Trophoblast cell (in vitro differentiated cells and primary cell): Measurements from ENCODE around the gene GRK2.

Source experiments
- DNase-seq, 2 donors: peaks; one replicate each; pipeline ENCODE4 v3.0.0-alpha.2; 2016
- H2AFZ ChIP-seq: 2 replicates; pipeline ENCODE4 v1.6.1; 2013; ENCODE audit warnings: low read length, moderate library complexity, mild to moderate bottlenecking; ENCODE audit not compliant: insufficient read depth, poor library complexity
- H2AK5ac ChIP-seq: 2 replicates; pipeline ENCODE4 v1.6.1; 2013; ENCODE audit warnings: mild to moderate bottlenecking, low read length
- H2BK120ac ChIP-seq: 2 replicates; pipeline ENCODE4 v1.6.1; 2013; ENCODE audit warnings: low read length, mild to moderate bottlenecking, moderate library complexity; ENCODE audit not compliant: insufficient read depth, poor library complexity
- H2BK12ac ChIP-seq: 2 replicates; pipeline ENCODE4 v1.6.1; 2013; ENCODE audit warnings: mild to moderate bottlenecking, low read length, moderate library complexity
- H2BK5ac ChIP-seq: 2 replicates; pipeline ENCODE4 v1.6.1; 2013; ENCODE audit warnings: low read length, low read depth, moderate library complexity, mild to moderate bottlenecking; ENCODE audit not compliant: poor library complexity
- H3K14ac ChIP-seq: 2 replicates; pipeline ENCODE4 v1.6.1; 2013; ENCODE audit warnings: mild to moderate bottlenecking, low read length
- H3K18ac ChIP-seq: 2 replicates; pipeline ENCODE4 v1.6.1; 2013; ENCODE audit warnings: mild to moderate bottlenecking, low read length
- H3K23ac ChIP-seq: 2 replicates; pipeline ENCODE4 v1.6.1; 2013; ENCODE audit warnings: low read length
- H3K27ac ChIP-seq: 2 replicates; pipeline ENCODE4 v1.5.1; 2013; ENCODE audit warnings: low read depth, mild to moderate bottlenecking, inconsistent platforms, low read length, moderate library complexity
- H3K27me3 ChIP-seq: 2 replicates; pipeline ENCODE4 v1.6.1; 2013; ENCODE audit warnings: inconsistent platforms, mild to moderate bottlenecking, low read length, moderate library complexity; ENCODE audit not compliant: insufficient read depth
- H3K36me3 ChIP-seq, 2 experiments: 1 replicate in 1 of 2; 2 replicates in 1 of 2; pipeline ENCODE4 v1.6.1; 2013; ENCODE audit warnings: low read length in 2 of 2, mild to moderate bottlenecking in 2 of 2, moderate library complexity in 1 of 2; ENCODE audit not compliant: insufficient read depth in 2 of 2, control insufficient read depth in 1 of 2
- H3K4ac ChIP-seq: 2 replicates; pipeline ENCODE4 v1.6.1; 2013; ENCODE audit warnings: low read depth, mild to moderate bottlenecking, low read length, moderate library complexity
- H3K4me1 ChIP-seq, 2 experiments: 1 replicate in 1 of 2; 2 replicates in 1 of 2; pipeline ENCODE4 v1.6.1; 2013; ENCODE audit warnings: low read length in 2 of 2, mild to moderate bottlenecking in 2 of 2, moderate library complexity in 1 of 2; ENCODE audit not compliant: insufficient read depth in 2 of 2, control insufficient read depth in 1 of 2
- H3K4me2 ChIP-seq: 2 replicates; pipeline ENCODE4 v1.6.1; 2013; ENCODE audit warnings: inconsistent platforms, mild to moderate bottlenecking, low read length, moderate library complexity
- H3K4me3 ChIP-seq: 2 replicates; pipeline ENCODE4 v1.5.1; 2013; ENCODE audit warnings: mild to moderate bottlenecking, low read depth, low read length, inconsistent platforms
- H3K79me1 ChIP-seq: one replicate; pipeline ENCODE4 v1.6.1; 2013; ENCODE audit warnings: low read length
- H3K79me2 ChIP-seq: 2 replicates; pipeline ENCODE4 v1.6.1; 2013; ENCODE audit warnings: low read length, mild to moderate bottlenecking; ENCODE audit not compliant: control insufficient read depth, insufficient read depth, poor library complexity
- H3K9ac ChIP-seq: 2 replicates; pipeline ENCODE4 v1.6.1; 2013; ENCODE audit warnings: mild to moderate bottlenecking, low read length
- H3K9me3 ChIP-seq: 2 replicates; pipeline ENCODE4 v1.6.1; 2013; ENCODE audit warnings: low read depth, mild to moderate bottlenecking, control low read depth, inconsistent platforms, low read length; ENCODE audit not compliant: insufficient read depth
- H4K12ac ChIP-seq: 2 replicates; pipeline ENCODE4 v1.6.1; 2013; ENCODE audit warnings: low read depth, mild to moderate bottlenecking, low read length, moderate library complexity
- H4K8ac ChIP-seq: 2 replicates; pipeline ENCODE4 v1.6.1; 2013; ENCODE audit warnings: low read depth, mild to moderate bottlenecking, low read length, moderate library complexity
- H4K91ac ChIP-seq: one replicate; pipeline ENCODE4 v1.6.1; 2013; ENCODE audit warnings: low read depth, mild to moderate bottlenecking, low read length, moderate library complexity
- WGBS: extraction: QIAGEN DNeasy Blood & Tissue Kit; methylation state at CpG from one replicate; pipeline ENCODE4 v1.1.7; 2013; ENCODE audit warnings: missing lambda C conversion rate; ENCODE audit not compliant: insufficient read length, insufficient coverage; ENCODE audit errors: extremely low coverage; 5-methylcytosine and 5-hydroxymethylcytosine counted together

GRK2 gene

DNA sequence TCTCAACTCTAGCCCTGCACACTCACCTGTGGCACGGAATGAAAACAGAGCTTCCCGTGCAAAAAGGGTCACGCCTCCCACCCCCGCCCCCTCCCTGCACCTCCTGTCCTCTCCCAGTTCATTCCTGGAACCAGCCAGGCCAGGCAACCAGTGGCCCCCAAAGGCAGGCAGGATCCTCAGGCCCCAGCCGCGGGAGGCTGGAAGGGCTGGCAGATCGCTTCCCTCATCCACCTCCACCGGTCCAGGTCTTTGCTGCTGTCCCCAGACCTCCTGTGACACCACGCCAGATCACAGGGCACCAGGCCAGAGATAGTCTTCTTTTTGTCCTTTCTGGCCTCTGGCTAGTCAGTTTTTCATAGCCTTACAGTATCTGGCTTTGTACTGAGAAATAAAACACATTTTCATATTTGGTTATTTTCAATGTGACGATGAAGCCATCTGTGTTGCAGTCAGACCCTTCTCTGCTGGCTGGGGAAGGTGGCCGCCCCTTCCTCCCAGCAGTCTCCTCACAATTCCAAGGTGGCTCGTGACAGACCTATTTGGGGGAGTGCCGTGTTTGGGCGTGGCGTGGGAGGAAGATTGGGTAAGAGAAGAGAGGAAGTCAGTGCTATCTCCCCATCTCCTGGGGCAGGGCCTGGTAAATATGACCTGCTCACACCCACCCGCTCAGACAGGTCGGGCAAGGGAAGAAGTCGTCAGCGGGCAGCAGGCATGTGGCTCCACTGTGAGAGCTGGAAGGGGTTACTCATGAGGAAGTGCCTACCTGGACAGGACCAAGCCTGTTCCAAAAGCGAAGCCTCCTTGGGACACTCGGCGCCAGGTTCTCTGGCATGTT lies 46.1 kb downstream of the GRK2 start:
- H3K4me3 ChIP-seq, result no peak overlapping the region
- H3K79me1 ChIP-seq, result peaks cover 9% of the 10 kb centered on the region
- no peaks in the 10 kb centered on the region for H3K9me3 ChIP-seq
- peak overlapping the region; percentile 7 for H4K8ac ChIP-seq
- H3K4me2 ChIP-seq, result peak overlapping the region; percentile 10
- DNase-seq, result peak; percentile 86 to 93
- peaks cover 4% of the 10 kb centered on the region for H3K79me2 ChIP-seq
- H4K12ac ChIP-seq, result no peak overlapping the region
- H3K4ac ChIP-seq, result no peak overlapping the region
- peaks cover 35 to 40% of the 10 kb centered on the region in 2 experiments for H3K36me3 ChIP-seq
- peaks cover 9 to 19% of the 10 kb centered on the region in 2 experiments for H3K4me1 ChIP-seq
- H3K18ac ChIP-seq, result peak overlapping the region; percentile 23
- no peak overlapping the region for H2BK120ac ChIP-seq
- H3K14ac ChIP-seq, result peak overlapping the region; percentile 20
- H2AK5ac ChIP-seq, result peak overlapping the region; percentile 39
- H2AFZ ChIP-seq, result no peak overlapping the region
- H3K27me3 ChIP-seq, result no peaks in the 10 kb centered on the region
- WGBS, result no CpG with 5 or more reads among the region's 22 CpGs
- H2BK5ac ChIP-seq, result no peak overlapping the region
- no peak overlapping the region for H3K9ac ChIP-seq
- peak overlapping the region; percentile 29 for H4K91ac ChIP-seq
- H3K27ac ChIP-seq, result peak overlapping the region; percentile 61
- H3K23ac ChIP-seq, result no peak overlapping the region
- H2BK12ac ChIP-seq, result no peak overlapping the region

DNA sequence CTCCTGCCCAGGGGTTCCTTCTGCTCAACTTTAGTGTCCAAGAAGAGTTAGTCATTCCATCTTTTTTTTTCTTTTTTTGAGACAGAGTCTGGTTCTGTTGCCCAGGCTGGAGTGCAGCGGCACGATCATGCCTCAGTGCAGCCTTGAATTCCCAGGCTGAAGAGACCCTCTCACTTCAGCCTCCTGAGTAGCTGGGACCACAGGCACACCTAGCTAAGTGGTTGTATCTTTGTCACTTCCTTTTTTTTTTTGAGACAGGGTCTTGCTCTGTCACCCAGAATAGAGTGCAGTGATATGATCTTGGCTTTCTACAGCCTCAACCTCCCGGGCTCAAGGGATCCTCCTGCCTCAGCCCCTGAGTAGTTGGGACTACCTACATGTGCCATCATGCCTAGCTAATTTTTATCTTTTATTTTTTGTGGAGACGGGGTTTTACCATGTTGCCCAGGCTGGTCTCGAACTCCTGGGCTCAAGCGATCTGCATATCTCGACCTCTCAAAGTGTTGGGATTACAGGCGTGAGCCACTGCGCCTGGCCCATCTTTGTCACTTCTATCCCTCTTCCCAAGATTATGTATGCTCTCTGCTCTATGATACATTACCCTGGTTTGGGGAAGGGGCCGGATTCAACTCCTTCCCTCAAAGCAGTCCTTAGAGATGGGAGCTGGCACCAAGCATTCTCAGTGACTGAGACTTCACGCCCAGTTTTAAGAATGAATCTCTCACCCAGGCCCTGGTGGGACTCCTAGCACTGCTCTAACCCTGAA lies 47.0 kb downstream of the GRK2 start:
- H3K4me2 ChIP-seq, result no peak overlapping the region
- H3K27ac ChIP-seq, result peak overlapping the region; percentile 61
- peaks cover 10 to 19% of the 10 kb centered on the region in 2 experiments for H3K4me1 ChIP-seq
- no CpG with 5 or more reads among the region's 11 CpGs for WGBS
- H4K8ac ChIP-seq, result no peak overlapping the region
- H3K4ac ChIP-seq, result no peak overlapping the region
- no peak overlapping the region for H2BK5ac ChIP-seq
- H2BK120ac ChIP-seq, result no peak overlapping the region
- no peaks in the 10 kb centered on the region for H3K9me3 ChIP-seq
- H2BK12ac ChIP-seq, result no peak overlapping the region
- peak overlapping the region; percentile 39 for H2AK5ac ChIP-seq
- DNase-seq, result no peak
- H3K79me1 ChIP-seq, result peaks cover 11% of the 10 kb centered on the region
- no peak overlapping the region for H3K9ac ChIP-seq
- H3K4me3 ChIP-seq, result no peak overlapping the region
- H3K36me3 ChIP-seq, result peaks cover 26 to 32% of the 10 kb centered on the region in 2 experiments
- H3K79me2 ChIP-seq, result peaks cover 5% of the 10 kb centered on the region
- H4K12ac ChIP-seq, result no peak overlapping the region
- H3K14ac ChIP-seq, result no peak overlapping the region
- peak overlapping the region; percentile 28 for H4K91ac ChIP-seq
- H2AFZ ChIP-seq, result no peak overlapping the region
- H3K23ac ChIP-seq, result no peak overlapping the region
- H3K27me3 ChIP-seq, result peaks cover 2% of the 10 kb centered on the region
- no peak overlapping the region for H3K18ac ChIP-seq

DNA sequence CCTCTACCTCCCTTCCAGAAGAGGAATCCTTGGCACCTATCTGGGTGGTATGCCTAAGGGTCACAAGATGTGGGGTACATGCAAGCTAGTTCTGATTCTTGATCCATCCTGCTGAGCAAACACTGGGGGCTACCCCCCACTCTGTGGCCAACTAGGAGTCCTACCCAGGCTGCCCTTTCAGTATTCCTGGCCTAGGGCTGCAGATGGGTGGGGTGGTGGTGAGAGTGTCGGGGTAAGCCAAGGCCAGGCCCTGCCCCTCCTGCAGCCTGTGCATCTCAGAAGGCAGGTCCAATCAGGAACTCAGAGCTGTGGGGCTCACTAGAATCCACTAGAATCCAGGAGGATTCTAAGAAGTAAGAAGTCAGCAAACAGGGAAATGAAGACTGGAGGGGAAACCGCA lies 47.9 kb downstream of the GRK2 start:
- no peak overlapping the region for H2BK120ac ChIP-seq
- no CpG with 5 or more reads among the region's 2 CpGs for WGBS

DNA sequence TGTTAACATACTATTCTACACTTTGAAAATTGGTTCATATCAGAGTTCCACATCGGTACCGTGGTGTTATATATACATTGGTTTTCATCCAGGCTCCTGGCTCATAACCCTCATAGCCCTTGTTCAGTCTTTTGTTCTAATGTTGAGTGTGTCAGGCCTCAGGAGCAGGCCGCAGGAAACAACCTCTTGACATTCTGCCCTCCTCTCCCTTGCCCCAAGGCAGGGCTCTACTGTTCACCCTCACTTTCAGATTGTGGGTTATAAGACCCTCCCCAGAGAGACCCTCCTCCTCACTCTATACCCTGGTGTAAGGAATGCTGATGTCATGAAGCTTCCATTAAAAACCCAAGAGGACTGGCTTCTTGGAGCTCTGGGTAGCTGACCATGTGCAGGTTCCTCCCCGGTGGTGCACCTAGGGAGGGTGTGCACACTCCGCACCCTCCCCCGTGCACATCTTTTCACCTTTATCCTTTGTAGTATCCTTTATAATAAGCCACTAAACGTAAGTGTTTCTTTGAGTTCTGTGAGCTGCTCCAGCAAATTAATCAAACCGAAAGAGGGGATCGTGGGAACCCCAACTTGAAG lies 49.1 kb downstream of the GRK2 start:
- peak in 1 of 2 donors; percentile 44 for DNase-seq
- no peak overlapping the region for H4K91ac ChIP-seq
- no peak overlapping the region for H4K8ac ChIP-seq
- no peak overlapping the region for H3K4me2 ChIP-seq
- peaks cover 11 to 19% of the 10 kb centered on the region in 2 experiments for H3K4me1 ChIP-seq
- peaks cover 8 to 13% of the 10 kb centered on the region in 2 experiments for H3K36me3 ChIP-seq
- H2AFZ ChIP-seq, result no peak overlapping the region
- H3K27ac ChIP-seq, result no peak overlapping the region
- H2BK12ac ChIP-seq, result no peak overlapping the region
- no peak overlapping the region for H3K9ac ChIP-seq
- H3K4ac ChIP-seq, result no peak overlapping the region
- no peak overlapping the region for H3K4me3 ChIP-seq
- no peak overlapping the region for H3K14ac ChIP-seq
- H2BK120ac ChIP-seq, result peak overlapping the region; percentile 11
- no peaks in the 10 kb centered on the region for H3K9me3 ChIP-seq
- H4K12ac ChIP-seq, result no peak overlapping the region
- H3K23ac ChIP-seq, result no peak overlapping the region
- H3K79me2 ChIP-seq, result peaks cover 5% of the 10 kb centered on the region
- no CpG with 5 or more reads among the region's 9 CpGs for WGBS
- H2BK5ac ChIP-seq, result no peak overlapping the region
- H3K79me1 ChIP-seq, result peaks cover 11% of the 10 kb centered on the region
- no peak overlapping the region for H3K18ac ChIP-seq
- H2AK5ac ChIP-seq, result no peak overlapping the region
- peaks cover 3% of the 10 kb centered on the region for H3K27me3 ChIP-seq

More for the DNA sequence above, 47.9 kb downstream of the GRK2 start:
- H3K9ac ChIP-seq, result no peak overlapping the region
- H3K23ac ChIP-seq, result no peak overlapping the region
- no peak overlapping the region for H3K4me3 ChIP-seq
- no peak overlapping the region for H2BK12ac ChIP-seq
- H3K4me1 ChIP-seq, result peaks cover 11 to 19% of the 10 kb centered on the region in 2 experiments
- peaks cover 11% of the 10 kb centered on the region for H3K79me1 ChIP-seq
- H2AK5ac ChIP-seq, result no peak overlapping the region
- H2BK5ac ChIP-seq, result no peak overlapping the region
- no peak overlapping the region for H3K27ac ChIP-seq
- no peak overlapping the region for H2AFZ ChIP-seq
- H3K79me2 ChIP-seq, result peaks cover 5% of the 10 kb centered on the region
- DNase-seq, result no peak
- H4K12ac ChIP-seq, result no peak overlapping the region
- no peak overlapping the region for H3K18ac ChIP-seq
- H3K4ac ChIP-seq, result no peak overlapping the region
- no peak overlapping the region for H3K4me2 ChIP-seq
- H4K91ac ChIP-seq, result no peak overlapping the region
- H3K27me3 ChIP-seq, result peaks cover 3% of the 10 kb centered on the region
- H3K14ac ChIP-seq, result no peak overlapping the region
- no peak overlapping the region for H4K8ac ChIP-seq
- peaks cover 18 to 23% of the 10 kb centered on the region in 2 experiments for H3K36me3 ChIP-seq
- no peaks in the 10 kb centered on the region for H3K9me3 ChIP-seq
